Thyroid gland (tissue), 4 donors: ENCODE data around the gene MASP1. TPM values are rescaled to one million over a fixed set of nuclear protein-coding genes. Genes with fewer than 3 reads are reported as not detected.

ENCODE experiments used
- DNase-seq, 2 donors: peaks; one replicate each; pipeline ENCODE4 v3.0.0-alpha.2; 2019
- H3K27ac ChIP-seq, 3 donors: fragments of 200-600 bp; sonication (generic); 1 replicate in 2 of 3; 2 replicates in 1 of 3; pipeline ENCODE4 v1.5.1; 2016 to 2019; ENCODE audit warnings: mild to moderate bottlenecking in 1 of 3, moderate library complexity in 1 of 3
- H3K27me3 ChIP-seq: fragments of 200-600 bp; sonication (generic); one replicate; pipeline ENCODE4 v1.5.1; 2019
- H3K36me3 ChIP-seq, 2 donors: fragments of 200-600 bp; sonication (generic); one replicate each; pipeline ENCODE4 v1.5.1; 2016 to 2019
- H3K4me1 ChIP-seq, 2 donors: fragments of 200-600 bp; sonication (generic); one replicate each; pipeline ENCODE4 v1.5.1; 2017 to 2019
- H3K4me3 ChIP-seq, 3 donors: fragments of 200-600 bp; sonication (generic); replicated peaks in 1 of 3; 1 replicate in 2 of 3; 2 replicates in 1 of 3; pipeline ENCODE4 v1.5.1; 2016; ENCODE audit warnings: mild to moderate bottlenecking in 1 of 3
- H3K9me3 ChIP-seq: fragments of 200-600 bp; sonication (generic); one replicate; pipeline ENCODE4 v1.5.1; 2017
- CTCF ChIP-seq, 6 experiments: fragments of 200-600 bp in 3 of 6; fragments of 450-650 bp in 3 of 6; sonication (generic) in 3 of 6; IDR thresholded peaks; one replicate each; pipeline ENCODE4 v1.5.1; 2016 to 2019; ENCODE audit warnings: antibody characterized with exemption in 6 of 6, mild to moderate bottlenecking in 2 of 6, inconsistent platforms in 1 of 6, moderate library complexity in 1 of 6
- POLR2A ChIP-seq, 2 donors: fragments of 450-650 bp; IDR thresholded peaks; one replicate each; pipeline ENCODE4 v1.6.1; 2017; ENCODE audit warnings: antibody characterized with exemption in 2 of 2, mild to moderate bottlenecking in 2 of 2, moderate library complexity in 1 of 2
- WGBS, 2 donors: methylation state at CpG; one replicate each; pipeline ENCODE4 v1.1.5; 2017; 5-methylcytosine and 5-hydroxymethylcytosine counted together
- intact Hi-C: fragments of 100-400 bp; cut with DNase I; formaldehyde crosslinking; loops from one replicate; pipeline ENCODE4 v1.15.1; 2023
- total RNA-seq, 4 donors: library from RNA; depleted of rRNA; stranded (reverse); fragments of >200 nt; gene quantifications; one replicate each; pipeline ENCODE4 v1.2.3, GENCODE V29; 2016

The MASP1 gene
- total RNA-seq, 4 donors from 2014 or later = 5.5 to 11.6 (median 7.2) TPM

GRCh38 chr3:187274977-187275338 is 16.6 kb downstream of the MASP1 start:
- Histone ChIP-seq H3K4me3 (no peak overlapping the region), H3K36me3 (no peaks in the 10 kb centered on the region), H3K9me3 (no peaks in the 10 kb centered on the region), H3K27me3 (no peaks in the 10 kb centered on the region), H3K27ac (no peak overlapping the region), H3K4me1 (no peaks in the 10 kb centered on the region)
- no peak for TF ChIP-seq POLR2A (IDR thresholded peaks at IDR 0.05)
- no peak for TF ChIP-seq CTCF (IDR thresholded peaks at IDR 0.05)
- 37 to 38% methylated on average over 5 of the region's 5 CpGs for WGBS, 2 donors
- intact Hi-C loops = no loop called here
- no peak for DNase-seq

- DNase-seq = no peak
- intact Hi-C loops = no loop called here
Measured at GRCh38 chr3:187274315-187274976, 17.1 kb downstream of the MASP1 start.

GRCh38 chr3:187271582-187271981 is 20.0 kb downstream of the MASP1 start:
- Histone ChIP-seq H3K27me3 (no peaks in the 10 kb centered on the region), H3K36me3 (no peaks in the 10 kb centered on the region), H3K27ac (no peak overlapping the region), H3K9me3 (no peaks in the 10 kb centered on the region), H3K4me3 (no peak overlapping the region), H3K4me1 (no peaks in the 10 kb centered on the region)
- intact Hi-C loops = no loop called here
- DNase-seq = no peak
- WGBS, 2 donors = 70 to 78% methylated on average over 2 of the region's 2 CpGs
- TF ChIP-seq CTCF (IDR thresholded peaks at IDR 0.05) (no peak), POLR2A (IDR thresholded peaks at IDR 0.05) (no peak)

More at GRCh38 chr3:187274315-187274976, 17.1 kb downstream of the MASP1 start:
- Histone ChIP-seq H3K27me3 (no peaks in the 10 kb centered on the region), H3K36me3 (no peaks in the 10 kb centered on the region), H3K4me3 (no peak overlapping the region), H3K9me3 (no peaks in the 10 kb centered on the region), H3K27ac (no peak overlapping the region), H3K4me1 (no peaks in the 10 kb centered on the region)
- WGBS, 2 donors = 79% methylated on average over 6 of the region's 6 CpGs
- TF ChIP-seq POLR2A (IDR thresholded peaks at IDR 0.05) (no peak), CTCF (IDR thresholded peaks at IDR 0.05) (no peak)

GRCh38 chr3:187269486-187269885 is 22.1 kb downstream of the MASP1 start:
- Histone ChIP-seq H3K27me3 (no peaks in the 10 kb centered on the region), H3K27ac (no peak overlapping the region), H3K36me3 (no peaks in the 10 kb centered on the region), H3K4me1 (no peaks in the 10 kb centered on the region), H3K9me3 (no peaks in the 10 kb centered on the region), H3K4me3 (no peak overlapping the region)
- TF ChIP-seq POLR2A (IDR thresholded peaks at IDR 0.05) (no peak), CTCF (IDR thresholded peaks at IDR 0.05) (no peak)
- intact Hi-C loops = no loop called here
- no peak for DNase-seq

GRCh38 chr3:187267306-187267705 is 24.2 kb downstream of the MASP1 start:
- 72 to 82% methylated on average over 3 of the region's 3 CpGs for WGBS, 2 donors
- H3K9me3 ChIP-seq = no peaks in the 10 kb centered on the region
- intact Hi-C loops = no loop called here
- H3K36me3 ChIP-seq = no peaks in the 10 kb centered on the region
- TF ChIP-seq POLR2A (IDR thresholded peaks at IDR 0.05) (no peak), CTCF (IDR thresholded peaks at IDR 0.05) (no peak)
- no peak overlapping the region for H3K27ac ChIP-seq
- no peaks in the 10 kb centered on the region for H3K27me3 ChIP-seq
- no peak for DNase-seq
- H3K4me3 ChIP-seq = no peak overlapping the region
- H3K4me1 ChIP-seq = no peaks in the 10 kb centered on the region
